ENCODE measurements around the gene ERCC3. TPM values are rescaled to one million over a fixed set of nuclear protein-coding genes. Genes with fewer than 3 reads are reported as not detected.

The ERCC3 gene
- polyA plus RNA-seq, 1 of the 3 experiments (the other 2 are of a cell fraction), result 84.8 TPM

DNA sequence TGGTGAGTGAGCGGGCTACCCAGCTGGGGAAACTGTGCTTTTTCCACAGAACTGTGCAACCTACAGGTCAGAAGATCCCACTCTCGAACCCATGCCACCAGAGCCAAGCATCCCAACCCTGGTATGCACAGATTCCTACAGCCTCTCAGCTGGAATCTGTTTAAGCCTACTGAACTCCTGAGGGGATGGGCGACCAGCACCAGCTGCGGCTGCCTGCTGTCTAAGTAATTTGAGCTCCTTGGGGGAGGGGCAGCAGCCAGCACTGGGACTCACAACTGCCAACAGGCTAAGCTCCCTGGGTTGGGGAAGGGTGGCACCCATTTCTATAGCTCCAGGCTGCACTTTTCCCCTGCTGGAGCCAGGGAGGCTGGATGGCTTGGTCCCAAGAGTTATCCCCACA is 85.6 kb downstream of the ERCC3 start:
- H3K4me3 ChIP-seq (ENCODE audit: low read depth in 2 of 2, low read length in 1 of 2), result no peak overlapping the region
- no peak for TF ChIP-seq CHD2 (IDR thresholded peaks at IDR 0.05; ENCODE audit: low read length, partially characterized antibody)
- TF ChIP-seq MXI1 (IDR thresholded peaks at IDR 0.05; ENCODE audit: low read depth, low read length), result no peak
- TF ChIP-seq RCOR1 (IDR thresholded peaks at IDR 0.05; ENCODE audit: low read length), result no peak
- no peak for TF ChIP-seq REST (IDR thresholded peaks at IDR 0.05; ENCODE audit: low read depth, low read length)
- no peak for TF ChIP-seq CTCF (IDR thresholded peaks at IDR 0.05)
- no peaks in the 10 kb centered on the region for H3K36me3 ChIP-seq (replicated peaks in 1 of 2; ENCODE audit: control insufficient read depth in 1 of 2, insufficient read depth in 2 of 2, low read length in 1 of 2)
- ChIA-PET POLR2A (no interaction called here), CTCF (interaction anchor here (1.0 to 3.2 kb wide), 2 partner anchors 9 to 11 kb away, joined by 3 to 12 read pairs; no protein-coding TSS in a partner anchor)
- DNase-seq, result no peak
- H3K4me1 ChIP-seq (ENCODE audit: control insufficient read depth in 1 of 2, insufficient read depth in 2 of 2, low read depth in 1 of 2, low read length in 1 of 2), result peaks cover 0 to 10% of the 10 kb centered on the region in 2 experiments; a peak in 2 of 4 replicates
- no peaks in the 10 kb centered on the region for H3F3A ChIP-seq (replicated peaks; ENCODE audit: insufficient read depth)
- no peaks in the 10 kb centered on the region for H3K79me2 ChIP-seq (ENCODE audit: insufficient read depth)
- H2AFZ ChIP-seq (ENCODE audit: low read depth), result no peak overlapping the region
- 50% methylated on average over 4 of the region's 4 CpGs for WGBS (ENCODE audit: low lambda C conversion rate)
- H3K9ac ChIP-seq, result no peak overlapping the region
- no peak overlapping the region for H3K4me2 ChIP-seq
- H3K9me3 ChIP-seq, result no peaks in the 10 kb centered on the region
- H3K9me2 ChIP-seq, result no peaks in the 10 kb centered on the region
- no peaks in the 10 kb centered on the region for H3K27me3 ChIP-seq (ENCODE audit: insufficient read depth)
- H4K20me1 ChIP-seq (ENCODE audit: insufficient read depth), result no peaks in the 10 kb centered on the region
- H3K27ac ChIP-seq (ENCODE audit: low read depth in 2 of 2, low read length in 1 of 2), result no peak overlapping the region

Small RNA genes within 50 kb of the gene (small RNA-seq; reads per million reads assigned to genes)
- 0.86 to 24.9 (median 4.0) reads per million in 7 experiments for gene RNU6-1147P

Other genes starting within 250 kb of the ERCC3 start
- 31.5 and 40.3 TPM in 2 replicates for gene BIN1, start 187.0 kb downstream of the ERCC3 start, polyA plus RNA-seq (2012; rRNA removed)
- 0.03 TPM in 1 of 2 replicates, not detected in the other for gene CYP27C1, start 73.8 kb downstream of the ERCC3 start, polyA plus RNA-seq (2012; rRNA removed)
- gene MAP3K2, start 93.8 kb upstream of the ERCC3 start, polyA plus RNA-seq (2012; rRNA removed), result 2.7 and 4.0 TPM in 2 replicates
- 0.06 and 0.10 TPM in 2 replicates for gene PROC, start 124.3 kb upstream of the ERCC3 start, polyA plus RNA-seq (2012; rRNA removed)
- 24.6 and 30.0 TPM in 2 replicates for gene IWS1, start 232.3 kb upstream of the ERCC3 start, polyA plus RNA-seq (2012; rRNA removed)
- gene MYO7B, start 241.5 kb upstream of the ERCC3 start, polyA plus RNA-seq (2012; rRNA removed), result 0.06 and 0.08 TPM in 2 replicates